COLO668 (cell line): ENCODE measurements around the gene RBM14.
"Not testable (repeated sequence)": the region's sequence is repeated elsewhere in the genome, so short reads cannot be mapped to it uniquely, and the experiment has no call there.

ENCODE experiments used
- DNase-seq: peaks from one replicate; lab custom pipeline; 2025; ENCODE audit not compliant: unreplicated experiment; lab: John Stamatoyannopoulos, UW

Gene RBM14

GRCh38 chr11:66631883-66632282 is 15.5 kb downstream of the RBM14 start:
- no peak for DNase-seq

GRCh38 chr11:66632952-66633351 is 16.5 kb downstream of the RBM14 start:
- DNase-seq = no peak

- DNase-seq = no peak
Observed at GRCh38 chr11:66636411-66636810, 20.0 kb downstream of the RBM14 start.

GRCh38 chr11:66637557-66638176 is 21.2 kb downstream of the RBM14 start:
- peak; percentile 35 for DNase-seq

GRCh38 chr11:66638177-66639065 is 22.0 kb downstream of the RBM14 start, which contains the start of gene RBM4:
Gene RBM4 (plus strand): TSS chr11:66638703. CDS start chr11:66639712, 1,009 bp downstream.
- DNase-seq = peak; percentile 98

GRCh38 chr11:66639066-66639813 is 22.8 kb downstream of the RBM14 start:
- DNase-seq = peak; percentile 46

GRCh38 chr11:66639814-66640340 is 23.4 kb downstream of the RBM14 start:
- not testable (repeated sequence) for DNase-seq

GRCh38 chr11:66641834-66642233 is 25.4 kb downstream of the RBM14 start:
- DNase-seq = no peak

- DNase-seq = no peak
Observed at GRCh38 chr11:66643745-66644437, 27.5 kb downstream of the RBM14 start.

GRCh38 chr11:66646828-66647227 is 30.4 kb downstream of the RBM14 start:
- DNase-seq = no peak

GRCh38 chr11:66649903-66650302 is 33.5 kb downstream of the RBM14 start:
- DNase-seq = no peak

GRCh38 chr11:66651016-66651415 is 34.6 kb downstream of the RBM14 start:
- no peak for DNase-seq

GRCh38 chr11:66652651-66653050 is 36.2 kb downstream of the RBM14 start:
- DNase-seq = no peak

- DNase-seq = no peak
Observed at GRCh38 chr11:66653123-66653522, 36.7 kb downstream of the RBM14 start.

- DNase-seq = no peak
Observed at GRCh38 chr11:66659763-66660162, 43.3 kb downstream of the RBM14 start.

GRCh38 chr11:66663741-66664296 is 47.4 kb downstream of the RBM14 start:
- DNase-seq = no peak

- no peak for DNase-seq
Observed at GRCh38 chr11:66665369-66665768, 48.9 kb downstream of the RBM14 start.

GRCh38 chr11:66670816-66671215 is 54.4 kb downstream of the RBM14 start:
- DNase-seq = no peak

- no peak for DNase-seq
Observed at GRCh38 chr11:66674964-66675602, 58.7 kb downstream of the RBM14 start.
